ENCODE results near the gene DLG1. TPM values are rescaled to one million over a fixed set of nuclear protein-coding genes. Genes with fewer than 3 reads are reported as not detected.

The DLG1 gene
- total RNA-seq, 1 donor = 49.6 TPM

GRCh38 chr3:197167549-197167948 lies 130.9 kb downstream of the DLG1 start:
- DNase-seq (ENCODE audit: low read depth) = no peak
- H3K4me3 ChIP-seq (ENCODE audit: low read depth, low read length) = no peak overlapping the region
- TF ChIP-seq CTCF (IDR thresholded peaks at IDR 0.05; ENCODE audit: insufficient read depth, low read length) = no peak

GRCh38 chr3:197165890-197166289 lies 132.5 kb downstream of the DLG1 start:
- H3K4me3 ChIP-seq (ENCODE audit: low read depth, low read length) = no peak overlapping the region
- no peak for DNase-seq (ENCODE audit: low read depth)
- TF ChIP-seq CTCF (IDR thresholded peaks at IDR 0.05; ENCODE audit: insufficient read depth, low read length) = no peak

GRCh38 chr3:197155046-197155445 lies 143.4 kb downstream of the DLG1 start:
- H3K4me3 ChIP-seq (ENCODE audit: low read depth, low read length) = no peak overlapping the region
- DNase-seq (ENCODE audit: low read depth) = no peak
- no peak for TF ChIP-seq CTCF (IDR thresholded peaks at IDR 0.05; ENCODE audit: insufficient read depth, low read length)

GRCh38 chr3:197151580-197151979 lies 146.8 kb downstream of the DLG1 start:
- TF ChIP-seq CTCF (IDR thresholded peaks at IDR 0.05; ENCODE audit: insufficient read depth, low read length) = no peak
- DNase-seq (ENCODE audit: low read depth) = peak; percentile 70
- no peak overlapping the region for H3K4me3 ChIP-seq (ENCODE audit: low read depth, low read length)

- DNase-seq (ENCODE audit: low read depth) = no peak
- TF ChIP-seq CTCF (IDR thresholded peaks at IDR 0.05; ENCODE audit: insufficient read depth, low read length) = no peak
- no peak overlapping the region for H3K4me3 ChIP-seq (ENCODE audit: low read depth, low read length)
These were observed 148.9 kb downstream of the DLG1 start for GRCh38 chr3:197149528-197149927.

GRCh38 chr3:197144188-197144587 lies 154.2 kb downstream of the DLG1 start:
- no peak for DNase-seq (ENCODE audit: low read depth)
- no peak overlapping the region for H3K4me3 ChIP-seq (ENCODE audit: low read depth, low read length)
- no peak for TF ChIP-seq CTCF (IDR thresholded peaks at IDR 0.05; ENCODE audit: insufficient read depth, low read length)

- no peak for TF ChIP-seq CTCF (IDR thresholded peaks at IDR 0.05; ENCODE audit: insufficient read depth, low read length)
- DNase-seq (ENCODE audit: low read depth) = no peak
These were observed 158.8 kb downstream of the DLG1 start for GRCh38 chr3:197139586-197139985.

More at GRCh38 chr3:197139586-197139985, 158.8 kb downstream of the DLG1 start:
- no peak overlapping the region for H3K4me3 ChIP-seq (ENCODE audit: low read depth, low read length)
